ENCODE measurements around the gene COL8A2.

GRCh38 chr1:36088265-36088576 lies 36.8 kb downstream of the COL8A2 start:
- TF ChIP-seq CTCF (IDR thresholded peaks at IDR 0.05; ENCODE audit: insufficient read depth, low read length, poor library complexity, severe bottlenecking) = no peak
- TF ChIP-seq EZH2phosphoT487 (conservative IDR thresholded peaks at IDR 0.05; ENCODE audit: low read length) = no peak
